SK-N-MC (cell line): ENCODE data around the gene PARD3B.

Experiments
- EZH2 ChIP-seq: fragments of 200-600 bp; sonication (generic); IDR thresholded peaks from one replicate; pipeline ENCODE4 v1.6.1; 2017; ENCODE audit warnings: antibody characterized with exemption
- POLR2AphosphoS5 ChIP-seq: IDR thresholded peaks from 2 replicates; pipeline ENCODE4 v1.6.1; 2012; ENCODE audit warnings: mild to moderate bottlenecking, low read depth, low read length, borderline replicate concordance

DNA sequence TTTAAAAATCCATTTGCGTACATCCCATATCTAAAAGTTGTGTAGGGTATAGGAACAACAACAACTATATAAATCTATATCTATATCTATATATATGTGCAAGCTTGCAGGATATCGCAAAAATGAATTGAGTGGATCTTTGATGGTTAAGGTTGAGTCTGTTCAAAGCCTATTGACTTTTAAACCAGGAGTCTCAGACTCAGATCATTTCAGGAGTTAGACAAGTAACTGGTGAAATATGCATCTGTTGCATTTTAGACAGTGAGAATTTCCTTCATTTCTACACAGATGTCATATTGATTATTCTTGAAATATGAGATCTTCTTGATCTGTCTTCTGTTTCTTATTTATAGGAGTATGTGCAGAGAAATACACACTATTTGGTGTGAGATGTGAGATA is 66.5 kb downstream of the PARD3B start:
- no peak for TF ChIP-seq EZH2
- TF ChIP-seq POLR2AphosphoS5 = no peak
